HEK293 (cell line): Measurements from ENCODE around the gene CYP27A1.

Experiments
- BCL11A ChIP-seq: fragments of 450-650 bp; formaldehyde crosslinking; IDR thresholded peaks from 2 replicates; pipeline ENCODE4 v1.5.1; 2016; ENCODE audit warnings: low read depth, missing biosample characterization, missing genetic modification characterization
- IKZF3 ChIP-seq: fragments of 450-650 bp; IDR thresholded peaks from 2 replicates; pipeline ENCODE4 v1.5.0; 2018; ENCODE audit warnings: missing biosample characterization, mild to moderate bottlenecking, missing genetic modification characterization, moderate library complexity
- KLF16 ChIP-seq: fragments of 450-650 bp; formaldehyde crosslinking; IDR thresholded peaks from 2 replicates; pipeline ENCODE4 v1.5.1; 2017; ENCODE audit warnings: missing biosample characterization, missing genetic modification characterization
- KLF8 ChIP-seq: fragments of 450-650 bp; formaldehyde crosslinking; IDR thresholded peaks from 2 replicates; pipeline ENCODE4 v1.5.1; 2016; ENCODE audit warnings: missing biosample characterization, missing genetic modification characterization
- KLF9 ChIP-seq: fragments of 450-650 bp; formaldehyde crosslinking; IDR thresholded peaks from 2 replicates; pipeline ENCODE4 v1.5.1; 2016; ENCODE audit warnings: missing biosample characterization, missing genetic modification characterization, low read depth
- MEIS1 ChIP-seq: sonication (generic); formaldehyde crosslinking; IDR thresholded peaks from 2 replicates; pipeline ENCODE4 v1.8.1; 2022; ENCODE audit warnings: missing genetic modification reagents, mild to moderate bottlenecking, borderline replicate concordance
- ZBTB1 ChIP-seq: fragments of 450-650 bp; formaldehyde crosslinking; IDR thresholded peaks from 2 replicates; pipeline ENCODE4 v1.5.1; 2016; ENCODE audit warnings: missing biosample characterization, missing genetic modification characterization
- ZBTB7A ChIP-seq: fragments of 450-650 bp; formaldehyde crosslinking; IDR thresholded peaks from 2 replicates; pipeline ENCODE4 v1.5.1; 2016; ENCODE audit warnings: low read depth, missing biosample characterization, missing genetic modification characterization
- ZNF169 ChIP-seq: fragments of 450-650 bp; formaldehyde crosslinking; IDR thresholded peaks from 2 replicates; pipeline ENCODE4 v1.5.1; 2016; ENCODE audit warnings: missing biosample characterization, missing genetic modification characterization
- ZNF23 ChIP-seq: fragments of 450-650 bp; formaldehyde crosslinking; IDR thresholded peaks from 2 replicates; pipeline ENCODE4 v1.5.1; 2016; ENCODE audit warnings: missing biosample characterization, missing genetic modification characterization, borderline replicate concordance
- ZNF341 ChIP-seq: fragments of 450-650 bp; formaldehyde crosslinking; IDR thresholded peaks from 2 replicates; pipeline ENCODE4; 2016; ENCODE audit warnings: low read depth, missing biosample characterization, missing genetic modification characterization
- ZNF391 ChIP-seq: fragments of 450-650 bp; formaldehyde crosslinking; IDR thresholded peaks from 2 replicates; pipeline ENCODE4 v1.5.1; 2016; ENCODE audit warnings: low read depth, missing biosample characterization, missing genetic modification characterization, borderline replicate concordance
- ZNF514 ChIP-seq: fragments of 450-650 bp; formaldehyde crosslinking; IDR thresholded peaks from 2 replicates; pipeline ENCODE4 v1.5.1; 2016; ENCODE audit warnings: missing biosample characterization, missing genetic modification characterization
- ZNF610 ChIP-seq: fragments of 450-650 bp; formaldehyde crosslinking; IDR thresholded peaks from 2 replicates; pipeline ENCODE4 v1.5.1; 2016; ENCODE audit warnings: missing biosample characterization, missing genetic modification characterization, borderline replicate concordance
- ZNF621 ChIP-seq: fragments of 450-650 bp; formaldehyde crosslinking; IDR thresholded peaks from 2 replicates; pipeline ENCODE4 v1.5.1; 2017; ENCODE audit warnings: missing biosample characterization, missing genetic modification characterization
- ZNF677 ChIP-seq: fragments of 450-650 bp; IDR thresholded peaks from 2 replicates; pipeline ENCODE4 v1.5.0; 2018; ENCODE audit warnings: missing biosample characterization, mild to moderate bottlenecking, missing genetic modification characterization, moderate library complexity
- ZNF76 ChIP-seq: fragments of 450-650 bp; formaldehyde crosslinking; IDR thresholded peaks from 2 replicates; pipeline ENCODE4; 2016; ENCODE audit warnings: low read depth, missing biosample characterization, missing genetic modification characterization, borderline replicate concordance
- ZNF768 ChIP-seq: fragments of 450-650 bp; formaldehyde crosslinking; IDR thresholded peaks from 2 replicates; pipeline ENCODE4 v1.5.1; 2018; ENCODE audit warnings: missing biosample characterization, mild to moderate bottlenecking, missing genetic modification characterization
- ZNF777 ChIP-seq: fragments of 450-650 bp; formaldehyde crosslinking; IDR thresholded peaks from 2 replicates; pipeline ENCODE4 v1.5.1; 2017; ENCODE audit warnings: missing biosample characterization, missing genetic modification characterization, borderline replicate concordance
- ZXDB ChIP-seq: fragments of 450-650 bp; formaldehyde crosslinking; IDR thresholded peaks from 2 replicates; pipeline ENCODE4 v1.5.1; 2016; ENCODE audit warnings: missing biosample characterization, missing genetic modification characterization
- TF ChIP-seq, protein P1 (sequence below): fragments of 450-650 bp; formaldehyde crosslinking; IDR thresholded peaks from 2 replicates; pipeline ENCODE4 v1.5.1; 2016; ENCODE audit warnings: missing biosample characterization, missing genetic modification characterization, low read depth
- TF ChIP-seq, protein P2 (sequence below): fragments of 450-650 bp; formaldehyde crosslinking; IDR thresholded peaks from 2 replicates; pipeline ENCODE4 v1.5.1; 2017; ENCODE audit warnings: missing biosample characterization, missing genetic modification characterization
- TF ChIP-seq, protein P3 (sequence below): fragments of 450-650 bp; formaldehyde crosslinking; IDR thresholded peaks from 2 replicates; pipeline ENCODE4 v1.5.1; 2016; ENCODE audit warnings: missing biosample characterization, missing genetic modification characterization
- TF ChIP-seq, protein P4 (sequence below): fragments of 450-650 bp; formaldehyde crosslinking; conservative IDR thresholded peaks from 2 replicates; pipeline ENCODE4 v1.5.1; 2016; ENCODE audit warnings: low read depth, missing biosample characterization, missing genetic modification characterization
- TF ChIP-seq, protein P5 (sequence below): fragments of 450-650 bp; formaldehyde crosslinking; IDR thresholded peaks from 2 replicates; pipeline ENCODE4 v1.5.1; 2016; ENCODE audit warnings: missing biosample characterization, missing genetic modification characterization

CYP27A1 gene

DNA sequence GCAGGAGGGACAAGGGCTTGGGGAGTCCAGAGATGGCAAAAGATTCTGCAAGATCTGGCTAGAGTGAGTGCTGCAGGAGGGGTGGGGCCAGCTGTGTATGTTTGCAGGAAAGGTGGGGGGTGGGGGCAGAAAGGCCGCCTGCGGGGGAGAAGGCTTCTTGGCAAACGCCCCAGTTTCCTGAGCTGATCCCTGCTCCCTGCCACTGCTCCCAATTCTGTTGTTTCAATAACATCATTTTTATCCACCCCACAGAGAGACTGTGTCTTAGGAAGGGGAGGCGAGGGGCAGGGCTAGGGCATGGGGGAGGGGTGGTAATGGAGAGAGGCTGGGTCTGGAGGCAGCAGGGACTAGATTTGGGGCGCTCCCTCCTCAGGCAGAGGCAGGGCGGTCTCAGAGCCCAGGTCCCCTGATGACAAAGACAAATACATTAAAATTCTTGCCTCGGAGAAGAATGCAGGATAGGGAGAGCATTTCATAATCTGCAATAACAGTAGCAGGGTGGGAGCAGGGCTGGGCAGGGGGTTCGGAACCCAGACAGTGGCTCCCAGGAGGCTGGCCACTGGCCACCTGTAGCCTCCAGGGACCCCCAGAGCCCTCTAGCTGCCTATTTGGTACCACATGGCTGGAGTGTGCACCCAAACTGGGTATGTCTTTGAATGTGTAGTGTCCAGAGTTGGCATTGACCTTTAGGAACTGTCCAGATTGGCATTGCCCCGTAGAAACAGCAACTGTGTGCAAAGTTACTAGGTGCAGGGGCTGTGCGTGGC is 75.6 kb downstream of the CYP27A1 start (continued):
- TF ChIP-seq, protein P1, sequence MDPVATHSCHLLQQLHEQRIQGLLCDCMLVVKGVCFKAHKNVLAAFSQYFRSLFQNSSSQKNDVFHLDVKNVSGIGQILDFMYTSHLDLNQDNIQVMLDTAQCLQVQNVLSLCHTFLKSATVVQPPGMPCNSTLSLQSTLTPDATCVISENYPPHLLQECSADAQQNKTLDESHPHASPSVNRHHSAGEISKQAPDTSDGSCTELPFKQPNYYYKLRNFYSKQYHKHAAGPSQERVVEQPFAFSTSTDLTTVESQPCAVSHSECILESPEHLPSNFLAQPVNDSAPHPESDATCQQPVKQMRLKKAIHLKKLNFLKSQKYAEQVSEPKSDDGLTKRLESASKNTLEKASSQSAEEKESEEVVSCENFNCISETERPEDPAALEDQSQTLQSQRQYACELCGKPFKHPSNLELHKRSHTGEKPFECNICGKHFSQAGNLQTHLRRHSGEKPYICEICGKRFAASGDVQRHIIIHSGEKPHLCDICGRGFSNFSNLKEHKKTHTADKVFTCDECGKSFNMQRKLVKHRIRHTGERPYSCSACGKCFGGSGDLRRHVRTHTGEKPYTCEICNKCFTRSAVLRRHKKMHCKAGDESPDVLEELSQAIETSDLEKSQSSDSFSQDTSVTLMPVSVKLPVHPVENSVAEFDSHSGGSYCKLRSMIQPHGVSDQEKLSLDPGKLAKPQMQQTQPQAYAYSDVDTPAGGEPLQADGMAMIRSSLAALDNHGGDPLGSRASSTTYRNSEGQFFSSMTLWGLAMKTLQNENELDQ (tag by site-specific recombination): no peak
- TF ChIP-seq KLF8 (tag by site-specific recombination) (no peak), ZNF391 (tag by site-specific recombination) (no peak), ZNF610 (tag by site-specific recombination) (no peak), ZBTB1 (tag by site-specific recombination) (no peak), ZNF169 (tag by site-specific recombination) (no peak), ZNF621 (tag by site-specific recombination) (no peak), ZNF768 (tag by site-specific recombination) (no peak), ZNF777 (no peak), ZNF341 (tag by site-specific recombination) (peak; percentile 78), ZBTB7A (no peak), ZXDB (tag by site-specific recombination) (no peak), ZNF23 (tag by site-specific recombination) (no peak), KLF16 (tag by site-specific recombination) (no peak), MEIS1 (CRISPR knock-in tag) (no peak), ZNF677 (tag by site-specific recombination) (no peak), BCL11A (tag by site-specific recombination) (no peak), ZNF76 (tag by site-specific recombination) (no peak), KLF9 (tag by site-specific recombination) (no peak), ZNF514 (tag by site-specific recombination) (no peak), IKZF3 (tag by site-specific recombination) (no peak)
- TF ChIP-seq, protein P2, sequence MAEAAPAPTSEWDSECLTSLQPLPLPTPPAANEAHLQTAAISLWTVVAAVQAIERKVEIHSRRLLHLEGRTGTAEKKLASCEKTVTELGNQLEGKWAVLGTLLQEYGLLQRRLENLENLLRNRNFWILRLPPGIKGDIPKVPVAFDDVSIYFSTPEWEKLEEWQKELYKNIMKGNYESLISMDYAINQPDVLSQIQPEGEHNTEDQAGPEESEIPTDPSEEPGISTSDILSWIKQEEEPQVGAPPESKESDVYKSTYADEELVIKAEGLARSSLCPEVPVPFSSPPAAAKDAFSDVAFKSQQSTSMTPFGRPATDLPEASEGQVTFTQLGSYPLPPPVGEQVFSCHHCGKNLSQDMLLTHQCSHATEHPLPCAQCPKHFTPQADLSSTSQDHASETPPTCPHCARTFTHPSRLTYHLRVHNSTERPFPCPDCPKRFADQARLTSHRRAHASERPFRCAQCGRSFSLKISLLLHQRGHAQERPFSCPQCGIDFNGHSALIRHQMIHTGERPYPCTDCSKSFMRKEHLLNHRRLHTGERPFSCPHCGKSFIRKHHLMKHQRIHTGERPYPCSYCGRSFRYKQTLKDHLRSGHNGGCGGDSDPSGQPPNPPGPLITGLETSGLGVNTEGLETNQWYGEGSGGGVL (tag by site-specific recombination): peak; percentile 86
- TF ChIP-seq, protein P3, sequence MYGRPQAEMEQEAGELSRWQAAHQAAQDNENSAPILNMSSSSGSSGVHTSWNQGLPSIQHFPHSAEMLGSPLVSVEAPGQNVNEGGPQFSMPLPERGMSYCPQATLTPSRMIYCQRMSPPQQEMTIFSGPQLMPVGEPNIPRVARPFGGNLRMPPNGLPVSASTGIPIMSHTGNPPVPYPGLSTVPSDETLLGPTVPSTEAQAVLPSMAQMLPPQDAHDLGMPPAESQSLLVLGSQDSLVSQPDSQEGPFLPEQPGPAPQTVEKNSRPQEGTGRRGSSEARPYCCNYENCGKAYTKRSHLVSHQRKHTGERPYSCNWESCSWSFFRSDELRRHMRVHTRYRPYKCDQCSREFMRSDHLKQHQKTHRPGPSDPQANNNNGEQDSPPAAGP (tag by site-specific recombination): peak; percentile 77
- TF ChIP-seq, protein P4, sequence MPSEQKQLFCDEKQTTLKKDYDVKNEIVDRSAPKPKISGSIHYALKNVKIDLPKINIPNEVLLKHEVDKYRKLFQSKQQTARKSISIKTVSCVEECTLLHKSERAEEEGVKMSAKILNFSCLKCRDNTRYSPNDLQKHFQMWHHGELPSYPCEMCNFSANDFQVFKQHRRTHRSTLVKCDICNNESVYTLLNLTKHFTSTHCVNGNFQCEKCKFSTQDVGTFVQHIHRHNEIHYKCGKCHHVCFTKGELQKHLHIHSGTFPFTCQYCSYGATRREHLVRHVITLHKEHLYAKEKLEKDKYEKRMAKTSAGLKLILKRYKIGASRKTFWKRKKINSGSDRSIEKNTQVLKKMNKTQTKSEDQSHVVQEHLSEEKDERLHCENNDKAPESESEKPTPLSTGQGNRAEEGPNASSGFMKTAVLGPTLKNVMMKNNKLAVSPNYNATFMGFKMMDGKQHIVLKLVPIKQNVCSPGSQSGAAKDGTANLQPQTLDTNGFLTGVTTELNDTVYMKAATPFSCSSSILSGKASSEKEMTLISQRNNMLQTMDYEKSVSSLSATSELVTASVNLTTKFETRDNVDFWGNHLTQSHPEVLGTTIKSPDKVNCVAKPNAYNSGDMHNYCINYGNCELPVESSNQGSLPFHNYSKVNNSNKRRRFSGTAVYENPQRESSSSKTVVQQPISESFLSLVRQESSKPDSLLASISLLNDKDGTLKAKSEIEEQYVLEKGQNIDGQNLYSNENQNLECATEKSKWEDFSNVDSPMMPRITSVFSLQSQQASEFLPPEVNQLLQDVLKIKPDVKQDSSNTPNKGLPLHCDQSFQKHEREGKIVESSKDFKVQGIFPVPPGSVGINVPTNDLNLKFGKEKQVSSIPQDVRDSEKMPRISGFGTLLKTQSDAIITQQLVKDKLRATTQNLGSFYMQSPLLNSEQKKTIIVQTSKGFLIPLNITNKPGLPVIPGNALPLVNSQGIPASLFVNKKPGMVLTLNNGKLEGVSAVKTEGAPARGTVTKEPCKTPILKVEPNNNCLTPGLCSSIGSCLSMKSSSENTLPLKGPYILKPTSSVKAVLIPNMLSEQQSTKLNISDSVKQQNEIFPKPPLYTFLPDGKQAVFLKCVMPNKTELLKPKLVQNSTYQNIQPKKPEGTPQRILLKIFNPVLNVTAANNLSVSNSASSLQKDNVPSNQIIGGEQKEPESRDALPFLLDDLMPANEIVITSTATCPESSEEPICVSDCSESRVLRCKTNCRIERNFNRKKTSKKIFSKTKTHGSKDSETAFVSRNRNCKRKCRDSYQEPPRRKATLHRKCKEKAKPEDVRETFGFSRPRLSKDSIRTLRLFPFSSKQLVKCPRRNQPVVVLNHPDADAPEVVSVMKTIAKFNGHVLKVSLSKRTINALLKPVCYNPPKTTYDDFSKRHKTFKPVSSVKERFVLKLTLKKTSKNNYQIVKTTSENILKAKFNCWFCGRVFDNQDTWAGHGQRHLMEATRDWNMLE (tag by site-specific recombination): no peak
- TF ChIP-seq, protein P5, sequence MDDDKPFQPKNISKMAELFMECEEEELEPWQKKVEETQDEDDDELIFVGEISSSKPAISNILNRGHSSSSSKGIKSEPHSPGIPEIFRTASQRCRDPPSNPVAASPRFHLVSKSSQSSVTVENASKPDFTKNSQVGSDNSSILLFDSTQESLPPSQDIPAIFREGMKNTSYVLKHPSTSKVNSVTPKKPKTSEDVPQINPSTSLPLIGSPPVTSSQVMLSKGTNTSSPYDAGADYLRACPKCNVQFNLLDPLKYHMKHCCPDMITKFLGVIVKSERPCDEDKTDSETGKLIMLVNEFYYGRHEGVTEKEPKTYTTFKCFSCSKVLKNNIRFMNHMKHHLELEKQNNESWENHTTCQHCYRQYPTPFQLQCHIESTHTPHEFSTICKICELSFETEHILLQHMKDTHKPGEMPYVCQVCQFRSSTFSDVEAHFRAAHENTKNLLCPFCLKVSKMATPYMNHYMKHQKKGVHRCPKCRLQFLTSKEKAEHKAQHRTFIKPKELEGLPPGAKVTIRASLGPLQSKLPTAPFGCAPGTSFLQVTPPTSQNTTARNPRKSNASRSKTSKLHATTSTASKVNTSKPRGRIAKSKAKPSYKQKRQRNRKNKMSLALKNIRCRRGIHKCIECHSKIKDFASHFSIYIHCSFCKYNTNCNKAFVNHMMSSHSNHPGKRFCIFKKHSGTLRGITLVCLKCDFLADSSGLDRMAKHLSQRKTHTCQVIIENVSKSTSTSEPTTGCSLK (tag by site-specific recombination): no peak
